NCI-H345 (cell line): ENCODE results near the gene CBR3.
A peak's percentile ranks its signal among the peaks of the same experiment; 100 is the strongest.
"Not testable (repeated sequence)": the region's sequence is repeated elsewhere in the genome, so short reads cannot be mapped to it uniquely, and the experiment has no call there.

Experiments used
- DNase-seq: peaks from one replicate; lab custom pipeline; 2025; lab: John Stamatoyannopoulos, UW

The CBR3 gene

GRCh38 chr21:36117286-36117741 is 17.6 kb upstream of the CBR3 start:
- no peak for DNase-seq

- DNase-seq, result no peak
Measured at GRCh38 chr21:36120304-36120888, 14.5 kb upstream of the CBR3 start.

GRCh38 chr21:36122977-36123376 is 11.9 kb upstream of the CBR3 start:
- no peak for DNase-seq

GRCh38 chr21:36124395-36124794 is 10.5 kb upstream of the CBR3 start:
- no peak for DNase-seq

GRCh38 chr21:36125512-36126207 is 9.2 kb upstream of the CBR3 start:
- peak; percentile 68 for DNase-seq

- DNase-seq, result no peak
Measured at GRCh38 chr21:36126208-36126565, 8.7 kb upstream of the CBR3 start.

- DNase-seq, result no peak
Measured at GRCh38 chr21:36126621-36127110, 8.2 kb upstream of the CBR3 start.

GRCh38 chr21:36127250-36127904 is 7.5 kb upstream of the CBR3 start:
- DNase-seq, result no peak

GRCh38 chr21:36127977-36128376 is 6.9 kb upstream of the CBR3 start:
- no peak for DNase-seq

GRCh38 chr21:36129219-36129618 is 5.7 kb upstream of the CBR3 start:
- no peak for DNase-seq

- DNase-seq, result not testable (repeated sequence)
Measured at GRCh38 chr21:36130414-36130762, 4.5 kb upstream of the CBR3 start.

- DNase-seq, result not testable (repeated sequence)
Measured at GRCh38 chr21:36130839-36131238, 4.0 kb upstream of the CBR3 start.

GRCh38 chr21:36132696-36133095 is 2.2 kb upstream of the CBR3 start:
- DNase-seq, result no peak

- peak; percentile 75 for DNase-seq
Measured at GRCh38 chr21:36135391-36136102, 668 bp downstream of the CBR3 start.

- not testable (repeated sequence) for DNase-seq
Measured at GRCh38 chr21:36139791-36140190, 4.9 kb downstream of the CBR3 start.

- peak; percentile 98 for DNase-seq
Measured at GRCh38 chr21:36141513-36141925, 6.6 kb downstream of the CBR3 start.

- not testable (repeated sequence) for DNase-seq
Measured at GRCh38 chr21:36144233-36144632, 9.4 kb downstream of the CBR3 start.

GRCh38 chr21:36145259-36145658 is 10.4 kb downstream of the CBR3 start:
- no peak for DNase-seq

GRCh38 chr21:36147911-36148310 is 13.0 kb downstream of the CBR3 start:
- no peak for DNase-seq

GRCh38 chr21:36148886-36149285 is 14.0 kb downstream of the CBR3 start:
- no peak for DNase-seq

GRCh38 chr21:36149788-36150711 is 15.2 kb downstream of the CBR3 start:
- no peak for DNase-seq
